ENCODE measurements around the gene QSOX2. TPM values are rescaled to one million over a fixed set of nuclear protein-coding genes. Genes with fewer than 3 reads are reported as not detected.

Gene QSOX2
- total and polyA plus RNA-seq, 10 donors, result 12.3 to 20.3 (median 16.9) TPM

GRCh38 chr9:136259517-136259813 lies 13.9 kb upstream of the QSOX2 start:
- TF ChIP-seq POLR2A (IDR thresholded peaks at IDR 0.05) (no peak), POLR2AphosphoS5 (IDR thresholded peaks at IDR 0.05) (no peak), CTCF (IDR thresholded peaks at IDR 0.05 in 8 of 11, conservative IDR thresholded peaks at IDR 0.05 in 3 of 11) (no peak)
- peaks cover 0 to 18% (median 0%) of the 10 kb centered on the region in 7 donors for H3K27me3 ChIP-seq (replicated peaks in 1 of 7)
- 56 to 62% (median 60%) methylated on average over 2 to 4 of the region's 4 CpGs for WGBS, 5 donors
- intact Hi-C loops (cut with DNase I; ENCODE audit: low total_unique reads), result no loop called here
- no peak overlapping the region for H3K27ac ChIP-seq
- no peaks in the 10 kb centered on the region for H3K36me3 ChIP-seq
- no peak for DNase-seq
- no peak overlapping the region for H3K4me3 ChIP-seq
- peaks cover 0 to 14% (median 5%) of the 10 kb centered on the region in 6 donors for H3K4me1 ChIP-seq
- no peaks in the 10 kb centered on the region for H3K9me3 ChIP-seq

GRCh38 chr9:136258786-136259516 lies 13.3 kb upstream of the QSOX2 start:
- no peak overlapping the region for H3K4me3 ChIP-seq
- intact Hi-C loops (cut with DNase I; ENCODE audit: low total_unique reads), result no loop called here
- H3K4me1 ChIP-seq, result peaks cover 0 to 16% (median 7%) of the 10 kb centered on the region in 6 donors
- WGBS, 5 donors, result 74 to 82% (median 81%) methylated on average over 21 to 22 of the region's 22 CpGs
- H3K9me3 ChIP-seq, result no peaks in the 10 kb centered on the region
- H3K36me3 ChIP-seq, result no peaks in the 10 kb centered on the region
- DNase-seq, result no peak
- peaks cover 0 to 18% (median 0%) of the 10 kb centered on the region in 7 donors for H3K27me3 ChIP-seq (replicated peaks in 1 of 7)
- TF ChIP-seq POLR2AphosphoS5 (IDR thresholded peaks at IDR 0.05), result no peak
- TF ChIP-seq POLR2A (IDR thresholded peaks at IDR 0.05), result no peak
- TF ChIP-seq CTCF (IDR thresholded peaks at IDR 0.05 in 8 of 11, conservative IDR thresholded peaks at IDR 0.05 in 3 of 11), result no peak
- no peak overlapping the region for H3K27ac ChIP-seq

- Histone ChIP-seq H3K4me1 (peaks cover 0 to 16% (median 7%) of the 10 kb centered on the region in 6 donors), H3K9me3 (no peaks in the 10 kb centered on the region), H3K4me3 (no peak overlapping the region), H3K27me3 (replicated peaks in 1 of 7) (peaks cover 0 to 12% (median 0%) of the 10 kb centered on the region in 7 donors), H3K36me3 (no peaks in the 10 kb centered on the region), H3K27ac (no peak overlapping the region)
- intact Hi-C loops (cut with DNase I; ENCODE audit: low total_unique reads), result no loop called here
- TF ChIP-seq POLR2A (IDR thresholded peaks at IDR 0.05) (no peak), POLR2AphosphoS5 (IDR thresholded peaks at IDR 0.05) (no peak), CTCF (IDR thresholded peaks at IDR 0.05 in 8 of 11, conservative IDR thresholded peaks at IDR 0.05 in 3 of 11) (no peak)
- WGBS, 5 donors, result 65 to 87% (median 85%) methylated on average over 13 of the region's 13 CpGs
- no peak for DNase-seq
Measured at GRCh38 chr9:136258299-136258625, 12.7 kb upstream of the QSOX2 start.

- 81 to 87% (median 84%) methylated on average over 29 to 39 of the region's 39 CpGs for WGBS, 5 donors
- H3K27ac ChIP-seq, result no peak overlapping the region
- peaks cover 0 to 12% (median 0%) of the 10 kb centered on the region in 7 donors for H3K27me3 ChIP-seq (replicated peaks in 1 of 7)
- H3K36me3 ChIP-seq, result no peaks in the 10 kb centered on the region
- H3K4me3 ChIP-seq, result no peak overlapping the region
- no peak for TF ChIP-seq POLR2AphosphoS5 (IDR thresholded peaks at IDR 0.05)
- no peak for TF ChIP-seq CTCF (IDR thresholded peaks at IDR 0.05 in 8 of 11, conservative IDR thresholded peaks at IDR 0.05 in 3 of 11)
- DNase-seq, result no peak
- intact Hi-C loops (cut with DNase I; ENCODE audit: low total_unique reads), result no loop called here
- H3K4me1 ChIP-seq, result peaks cover 0 to 16% (median 7%) of the 10 kb centered on the region in 6 donors
- no peaks in the 10 kb centered on the region for H3K9me3 ChIP-seq
Measured at GRCh38 chr9:136257381-136258298, 12.0 kb upstream of the QSOX2 start.
